ENCODE data around the gene ZNF469. TPM values are rescaled to one million over a fixed set of nuclear protein-coding genes. Genes with fewer than 3 reads are reported as not detected.

ZNF469 gene
- total RNA-seq, 1 donor = 8.3 TPM

DNA sequence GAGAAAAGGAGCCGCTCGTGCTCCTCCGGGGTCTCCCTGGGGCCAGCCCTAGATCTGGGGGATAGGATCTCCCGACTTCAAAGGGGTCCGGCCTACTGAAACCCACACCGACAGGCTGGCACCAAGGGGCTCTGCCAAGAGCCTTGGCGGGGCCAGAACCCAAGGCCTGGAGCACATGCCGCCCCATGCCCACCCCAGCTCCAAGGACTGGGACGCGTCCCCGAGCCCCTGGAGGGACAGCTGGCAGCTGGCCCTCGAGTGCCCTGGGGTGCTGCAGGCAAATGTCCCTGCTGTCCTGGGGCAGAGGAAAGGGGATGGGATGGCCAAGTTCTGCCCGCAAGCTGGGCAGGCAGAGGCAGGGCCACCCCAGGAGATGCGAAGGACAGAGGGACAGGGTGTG lies 38.5 kb downstream of the ZNF469 start:
- H3K27me3 ChIP-seq (ENCODE audit: insufficient read depth, low read length) = no peaks in the 10 kb centered on the region
- H3K4me3 ChIP-seq (ENCODE audit: insufficient read depth, low read length) = no peak overlapping the region
- no peak overlapping the region for H3K27ac ChIP-seq (ENCODE audit: low read depth, low read length)
- no peak for DNase-seq (ENCODE audit: insufficient read length, low spot score, missing footprints)
- TF ChIP-seq, protein P1, sequence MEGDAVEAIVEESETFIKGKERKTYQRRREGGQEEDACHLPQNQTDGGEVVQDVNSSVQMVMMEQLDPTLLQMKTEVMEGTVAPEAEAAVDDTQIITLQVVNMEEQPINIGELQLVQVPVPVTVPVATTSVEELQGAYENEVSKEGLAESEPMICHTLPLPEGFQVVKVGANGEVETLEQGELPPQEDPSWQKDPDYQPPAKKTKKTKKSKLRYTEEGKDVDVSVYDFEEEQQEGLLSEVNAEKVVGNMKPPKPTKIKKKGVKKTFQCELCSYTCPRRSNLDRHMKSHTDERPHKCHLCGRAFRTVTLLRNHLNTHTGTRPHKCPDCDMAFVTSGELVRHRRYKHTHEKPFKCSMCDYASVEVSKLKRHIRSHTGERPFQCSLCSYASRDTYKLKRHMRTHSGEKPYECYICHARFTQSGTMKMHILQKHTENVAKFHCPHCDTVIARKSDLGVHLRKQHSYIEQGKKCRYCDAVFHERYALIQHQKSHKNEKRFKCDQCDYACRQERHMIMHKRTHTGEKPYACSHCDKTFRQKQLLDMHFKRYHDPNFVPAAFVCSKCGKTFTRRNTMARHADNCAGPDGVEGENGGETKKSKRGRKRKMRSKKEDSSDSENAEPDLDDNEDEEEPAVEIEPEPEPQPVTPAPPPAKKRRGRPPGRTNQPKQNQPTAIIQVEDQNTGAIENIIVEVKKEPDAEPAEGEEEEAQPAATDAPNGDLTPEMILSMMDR (IDR thresholded peaks at IDR 0.05; ENCODE audit: extremely low read depth, low read depth, low read length) = no peak
- no peaks in the 10 kb centered on the region for H3K36me3 ChIP-seq (ENCODE audit: insufficient read depth, low read length)
- H3K4me1 ChIP-seq (ENCODE audit: insufficient read depth, low read length) = no peaks in the 10 kb centered on the region
- H3K9me3 ChIP-seq (ENCODE audit: low read depth, low read length) = no peaks in the 10 kb centered on the region
- peaks cover 16% of the 10 kb centered on the region for H4K20me1 ChIP-seq (ENCODE audit: insufficient read depth, low read length)
- no peak overlapping the region for H3K4me2 ChIP-seq (ENCODE audit: insufficient read depth, low read length)
- peaks cover 2% of the 10 kb centered on the region for H3K79me2 ChIP-seq (ENCODE audit: insufficient read depth, low read length)
- no peak overlapping the region for H2AFZ ChIP-seq (ENCODE audit: low read length)

DNA sequence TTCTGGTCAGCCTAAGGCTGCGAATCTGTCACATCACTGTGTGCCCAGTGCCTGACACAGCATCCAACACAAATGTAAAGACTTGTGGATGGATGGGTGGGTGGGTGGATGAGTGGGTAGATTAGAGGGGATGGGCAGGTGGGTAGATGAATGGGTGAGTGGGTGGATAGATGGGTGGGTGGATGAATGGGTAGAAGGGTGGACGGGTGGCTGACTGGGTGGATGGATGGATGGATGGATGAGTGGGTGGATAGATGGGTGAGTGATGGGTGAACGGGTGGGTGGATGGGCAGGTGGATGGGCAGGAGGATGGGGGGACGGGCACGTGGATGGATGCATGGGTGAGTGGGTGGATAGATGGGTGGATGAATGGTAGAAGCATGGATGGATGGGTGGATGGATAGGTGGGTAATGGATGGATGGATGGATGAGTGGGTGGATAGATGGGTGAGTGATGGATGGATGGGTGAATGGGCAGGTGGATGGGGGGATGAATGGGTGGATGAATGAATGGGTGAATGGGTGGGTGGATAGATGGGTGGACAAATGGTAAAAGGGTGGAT lies 39.2 kb downstream of the ZNF469 start:
- no peak for DNase-seq (ENCODE audit: insufficient read length, low spot score, missing footprints)
- Histone ChIP-seq H3K79me2 (ENCODE audit: insufficient read depth, low read length) (peaks cover 2% of the 10 kb centered on the region), H3K27me3 (ENCODE audit: insufficient read depth, low read length) (no peaks in the 10 kb centered on the region), H2AFZ (ENCODE audit: low read length) (no peak overlapping the region), H3K9me3 (ENCODE audit: low read depth, low read length) (no peaks in the 10 kb centered on the region), H3K4me2 (ENCODE audit: insufficient read depth, low read length) (no peak overlapping the region), H4K20me1 (ENCODE audit: insufficient read depth, low read length) (peaks cover 16% of the 10 kb centered on the region), H3K4me1 (ENCODE audit: insufficient read depth, low read length) (no peaks in the 10 kb centered on the region), H3K4me3 (ENCODE audit: insufficient read depth, low read length) (no peak overlapping the region), H3K36me3 (ENCODE audit: insufficient read depth, low read length) (no peaks in the 10 kb centered on the region), H3K27ac (ENCODE audit: low read depth, low read length) (no peak overlapping the region)
- TF ChIP-seq, protein P1 (IDR thresholded peaks at IDR 0.05; ENCODE audit: extremely low read depth, low read depth, low read length) = no peak

DNA sequence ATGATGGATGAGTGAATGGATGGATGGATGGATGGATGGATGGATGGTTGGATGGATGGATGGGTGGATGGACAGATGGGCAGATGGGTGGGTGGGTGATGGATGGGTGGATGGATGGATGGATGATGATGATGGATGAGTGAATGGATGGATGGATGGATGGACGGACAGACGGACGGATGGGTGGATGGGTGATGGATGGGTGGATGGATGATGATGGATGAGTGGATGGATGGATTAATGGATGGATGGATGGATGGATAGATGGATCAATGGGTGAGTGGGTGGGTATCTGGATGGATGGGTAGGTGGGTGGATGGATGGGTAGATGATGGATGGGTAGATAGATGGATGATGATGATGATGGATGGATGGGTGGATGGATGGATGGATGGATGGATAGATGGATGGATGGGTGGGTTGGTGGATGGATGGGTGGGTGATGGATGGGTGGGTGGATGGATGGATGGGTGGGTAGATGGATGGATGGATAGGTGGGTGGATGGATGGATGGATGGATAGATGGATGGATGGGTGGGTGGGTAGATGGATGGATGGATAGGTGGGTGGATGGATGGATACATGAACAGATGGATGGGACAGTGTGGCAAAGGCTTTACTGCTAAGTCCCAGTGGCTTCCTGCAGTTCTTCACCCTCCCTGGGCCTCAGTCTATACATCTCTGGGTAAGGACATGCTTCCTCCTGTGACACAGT lies 40.1 kb downstream of the ZNF469 start:
- peaks cover 2% of the 10 kb centered on the region for H3K79me2 ChIP-seq (ENCODE audit: insufficient read depth, low read length)
- no peaks in the 10 kb centered on the region for H3K9me3 ChIP-seq (ENCODE audit: low read depth, low read length)
- no peak overlapping the region for H3K4me2 ChIP-seq (ENCODE audit: insufficient read depth, low read length)
- no peaks in the 10 kb centered on the region for H3K36me3 ChIP-seq (ENCODE audit: insufficient read depth, low read length)
- no peak overlapping the region for H3K4me3 ChIP-seq (ENCODE audit: insufficient read depth, low read length)
- DNase-seq (ENCODE audit: insufficient read length, low spot score, missing footprints) = no peak
- no peaks in the 10 kb centered on the region for H3K27me3 ChIP-seq (ENCODE audit: insufficient read depth, low read length)
- H3K4me1 ChIP-seq (ENCODE audit: insufficient read depth, low read length) = no peaks in the 10 kb centered on the region
- no peak overlapping the region for H2AFZ ChIP-seq (ENCODE audit: low read length)
- TF ChIP-seq, protein P1 (IDR thresholded peaks at IDR 0.05; ENCODE audit: extremely low read depth, low read depth, low read length) = no peak
- H3K27ac ChIP-seq (ENCODE audit: low read depth, low read length) = no peak overlapping the region
- H4K20me1 ChIP-seq (ENCODE audit: insufficient read depth, low read length) = peaks cover 13% of the 10 kb centered on the region

DNA sequence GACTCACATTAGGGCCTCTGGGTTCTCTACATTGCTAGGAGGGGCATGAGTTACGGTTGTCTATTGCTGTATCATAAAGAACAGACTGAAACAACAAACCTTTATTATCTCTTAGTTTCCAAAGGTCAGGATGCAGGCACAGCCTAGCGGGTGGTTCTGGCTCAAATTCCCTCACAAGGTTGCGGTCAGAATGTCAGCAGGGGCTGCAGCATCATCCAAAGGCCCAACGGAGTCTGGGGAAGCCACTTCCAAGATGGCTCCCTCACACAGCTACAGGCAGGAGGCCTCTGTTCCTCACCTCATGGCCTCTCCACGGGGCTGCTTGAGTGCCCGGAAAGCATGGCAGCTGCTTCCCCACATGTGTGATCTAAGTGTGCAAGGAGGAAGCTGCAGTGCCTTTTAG lies 40.7 kb downstream of the ZNF469 start:
- H3K79me2 ChIP-seq (ENCODE audit: insufficient read depth, low read length) = peaks cover 2% of the 10 kb centered on the region
- TF ChIP-seq, protein P1 (IDR thresholded peaks at IDR 0.05; ENCODE audit: extremely low read depth, low read depth, low read length) = no peak
- H4K20me1 ChIP-seq (ENCODE audit: insufficient read depth, low read length) = peaks cover 11% of the 10 kb centered on the region
- no peaks in the 10 kb centered on the region for H3K9me3 ChIP-seq (ENCODE audit: low read depth, low read length)
- no peak overlapping the region for H2AFZ ChIP-seq (ENCODE audit: low read length)
- H3K4me2 ChIP-seq (ENCODE audit: insufficient read depth, low read length) = no peak overlapping the region
- H3K4me1 ChIP-seq (ENCODE audit: insufficient read depth, low read length) = no peaks in the 10 kb centered on the region
- no peak overlapping the region for H3K4me3 ChIP-seq (ENCODE audit: insufficient read depth, low read length)
- no peaks in the 10 kb centered on the region for H3K36me3 ChIP-seq (ENCODE audit: insufficient read depth, low read length)
- H3K27ac ChIP-seq (ENCODE audit: low read depth, low read length) = no peak overlapping the region
- no peaks in the 10 kb centered on the region for H3K27me3 ChIP-seq (ENCODE audit: insufficient read depth, low read length)
- DNase-seq (ENCODE audit: insufficient read length, low spot score, missing footprints) = no peak
